ENCODE results near the gene ZSWIM6.

ZSWIM6 gene

GRCh38 chr5:61333321-61333953 is 1.4 kb downstream of the ZSWIM6 start:
- DNase-seq: peak; percentile 19

GRCh38 chr5:61333954-61334867 is 2.2 kb downstream of the ZSWIM6 start:
- no peak for DNase-seq

GRCh38 chr5:61334868-61335615 is 3.0 kb downstream of the ZSWIM6 start:
- DNase-seq: peak; percentile 7

- no peak for DNase-seq
Measured at GRCh38 chr5:61339764-61340163, 7.7 kb downstream of the ZSWIM6 start.

GRCh38 chr5:61340775-61341361 is 8.8 kb downstream of the ZSWIM6 start:
- DNase-seq: no peak

GRCh38 chr5:61342071-61342501 is 10.0 kb downstream of the ZSWIM6 start:
- no peak for DNase-seq

- DNase-seq: no peak
Measured at GRCh38 chr5:61344187-61344944, 12.3 kb downstream of the ZSWIM6 start.

- no peak for DNase-seq
Measured at GRCh38 chr5:61346511-61346910, 14.5 kb downstream of the ZSWIM6 start.

GRCh38 chr5:61347080-61347479 is 15.0 kb downstream of the ZSWIM6 start:
- DNase-seq: no peak

GRCh38 chr5:61348447-61348846 is 16.4 kb downstream of the ZSWIM6 start:
- no peak for DNase-seq

GRCh38 chr5:61349935-61350334 is 17.9 kb downstream of the ZSWIM6 start:
- DNase-seq: no peak

GRCh38 chr5:61350535-61350934 is 18.5 kb downstream of the ZSWIM6 start:
- no peak for DNase-seq

- no peak for DNase-seq
Measured at GRCh38 chr5:61351733-61352132, 19.7 kb downstream of the ZSWIM6 start.

- DNase-seq: no peak
Measured at GRCh38 chr5:61352180-61352579, 20.1 kb downstream of the ZSWIM6 start.

GRCh38 chr5:61352612-61353156 is 20.6 kb downstream of the ZSWIM6 start:
- no peak for DNase-seq

GRCh38 chr5:61353293-61353692 is 21.2 kb downstream of the ZSWIM6 start:
- no peak for DNase-seq

- DNase-seq: no peak
Measured at GRCh38 chr5:61354199-61354598, 22.1 kb downstream of the ZSWIM6 start.

GRCh38 chr5:61357745-61358144 is 25.7 kb downstream of the ZSWIM6 start:
- no peak for DNase-seq

GRCh38 chr5:61362796-61363368 is 30.8 kb downstream of the ZSWIM6 start:
- no peak for DNase-seq

GRCh38 chr5:61363401-61364114 is 31.5 kb downstream of the ZSWIM6 start:
- DNase-seq: no peak
